Measurements from ENCODE around the gene BABAM2.

Gene BABAM2

GRCh38 chr2:28163627-28164279 is 273.2 kb downstream of the BABAM2 start:
- no peaks in the 10 kb centered on the region for H3K27me3 ChIP-seq (ENCODE audit: insufficient read depth, low read length, poor library complexity)
- DNase-seq = no peak
- H2AFZ ChIP-seq (ENCODE audit: low read depth, low read length) = no peak overlapping the region
- no peaks in the 10 kb centered on the region for H3K4me1 ChIP-seq (ENCODE audit: insufficient read depth, low read length)
- no peaks in the 10 kb centered on the region for H3K79me2 ChIP-seq (ENCODE audit: insufficient read depth, low read length)
- H3K4me2 ChIP-seq (ENCODE audit: insufficient read depth, low read length) = no peak overlapping the region
- no peak overlapping the region for H3K4me3 ChIP-seq (ENCODE audit: low read depth in 1 of 2, low read length in 2 of 2)
- no peak overlapping the region for H3K27ac ChIP-seq (ENCODE audit: low read length)
- no peak for ATAC-seq (ENCODE audit: insufficient read depth, low read depth)
- no peak overlapping the region for H3K9ac ChIP-seq (ENCODE audit: low read depth, low read length)
- no peaks in the 10 kb centered on the region for H4K20me1 ChIP-seq (ENCODE audit: insufficient read depth, low read length)
- TF ChIP-seq EZH2 (IDR thresholded peaks at IDR 0.05; ENCODE audit: borderline replicate concordance, low read depth, low read length, severe bottlenecking) = no peak
- TF ChIP-seq CTCF (IDR thresholded peaks at IDR 0.05; ENCODE audit: borderline replicate concordance, extremely low read depth, low read length, poor library complexity, severe bottlenecking) = no peak
- H3K36me3 ChIP-seq (ENCODE audit: insufficient read depth, low read length) = no peaks in the 10 kb centered on the region
- H3K9me3 ChIP-seq (ENCODE audit: insufficient read depth, low read length, severe bottlenecking) = no peaks in the 10 kb centered on the region

- no peak for DNase-seq
- Histone ChIP-seq H3K4me1 (ENCODE audit: insufficient read depth, low read length) (no peaks in the 10 kb centered on the region), H3K4me2 (ENCODE audit: insufficient read depth, low read length) (no peak overlapping the region), H3K27ac (ENCODE audit: low read length) (no peak overlapping the region), H3K27me3 (ENCODE audit: insufficient read depth, low read length, poor library complexity) (no peaks in the 10 kb centered on the region), H3K9me3 (ENCODE audit: insufficient read depth, low read length, severe bottlenecking) (no peaks in the 10 kb centered on the region), H3K79me2 (ENCODE audit: insufficient read depth, low read length) (no peaks in the 10 kb centered on the region), H4K20me1 (ENCODE audit: insufficient read depth, low read length) (no peaks in the 10 kb centered on the region), H2AFZ (ENCODE audit: low read depth, low read length) (no peak overlapping the region), H3K9ac (ENCODE audit: low read depth, low read length) (no peak overlapping the region), H3K36me3 (ENCODE audit: insufficient read depth, low read length) (no peaks in the 10 kb centered on the region), H3K4me3 (ENCODE audit: low read depth in 1 of 2, low read length in 2 of 2) (no peak overlapping the region)
- no peak for ATAC-seq (ENCODE audit: insufficient read depth, low read depth)
- TF ChIP-seq CTCF (IDR thresholded peaks at IDR 0.05; ENCODE audit: borderline replicate concordance, extremely low read depth, low read length, poor library complexity, severe bottlenecking) (no peak), EZH2 (IDR thresholded peaks at IDR 0.05; ENCODE audit: borderline replicate concordance, low read depth, low read length, severe bottlenecking) (no peak)
Measured at GRCh38 chr2:28164280-28164801, 273.8 kb downstream of the BABAM2 start.

GRCh38 chr2:28165087-28165635 is 274.6 kb downstream of the BABAM2 start:
- Histone ChIP-seq H3K9ac (ENCODE audit: low read depth, low read length) (no peak overlapping the region), H3K4me3 (ENCODE audit: low read depth in 1 of 2, low read length in 2 of 2) (no peak overlapping the region), H3K79me2 (ENCODE audit: insufficient read depth, low read length) (no peaks in the 10 kb centered on the region), H2AFZ (ENCODE audit: low read depth, low read length) (no peak overlapping the region), H3K36me3 (ENCODE audit: insufficient read depth, low read length) (no peaks in the 10 kb centered on the region), H3K4me1 (ENCODE audit: insufficient read depth, low read length) (no peaks in the 10 kb centered on the region), H3K9me3 (ENCODE audit: insufficient read depth, low read length, severe bottlenecking) (no peaks in the 10 kb centered on the region), H3K27ac (ENCODE audit: low read length) (no peak overlapping the region), H4K20me1 (ENCODE audit: insufficient read depth, low read length) (no peaks in the 10 kb centered on the region), H3K4me2 (ENCODE audit: insufficient read depth, low read length) (no peak overlapping the region), H3K27me3 (ENCODE audit: insufficient read depth, low read length, poor library complexity) (no peaks in the 10 kb centered on the region)
- no peak for TF ChIP-seq EZH2 (IDR thresholded peaks at IDR 0.05; ENCODE audit: borderline replicate concordance, low read depth, low read length, severe bottlenecking)
- no peak for TF ChIP-seq CTCF (IDR thresholded peaks at IDR 0.05; ENCODE audit: borderline replicate concordance, extremely low read depth, low read length, poor library complexity, severe bottlenecking)
- no peak for DNase-seq
- no peak for ATAC-seq (ENCODE audit: insufficient read depth, low read depth)

Data from DND-41 (cell line).